ENCODE measurements around the gene ASB6. TPM values are rescaled to one million over a fixed set of nuclear protein-coding genes. Genes with fewer than 3 reads are reported as not detected.

Gene ASB6
- total RNA-seq, 2 donors from 2014 or later = 12.7 to 14.5 TPM

DNA sequence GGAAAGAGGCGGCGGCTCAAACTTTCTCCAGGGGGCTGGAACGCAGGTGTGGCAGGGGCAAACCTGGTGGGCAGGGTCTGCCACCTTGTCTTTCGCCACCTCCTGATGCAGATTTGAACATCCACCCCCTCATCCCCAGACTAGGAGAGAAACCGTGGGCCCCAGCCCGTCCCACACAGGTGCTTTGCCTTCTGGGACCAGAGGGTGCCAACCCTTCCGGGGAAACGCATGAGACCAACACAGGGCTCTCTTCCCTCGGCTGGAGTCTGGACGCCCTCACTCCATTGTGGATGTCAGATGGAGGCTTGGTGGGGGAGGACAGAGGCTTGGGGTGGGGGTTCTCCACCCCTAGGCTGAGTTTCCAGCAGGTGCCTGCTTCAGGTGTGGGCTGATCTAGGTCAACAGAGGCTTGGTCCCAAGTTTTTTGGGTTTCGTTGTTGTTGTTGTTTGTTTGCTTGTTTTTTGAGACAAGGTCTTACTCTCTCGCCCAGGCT, 30.6 kb downstream of the ASB6 start:
- TF ChIP-seq POLR2A (IDR thresholded peaks at IDR 0.05) = peak in 1 of 3 donors; percentile 31
- TF ChIP-seq, protein P1, sequence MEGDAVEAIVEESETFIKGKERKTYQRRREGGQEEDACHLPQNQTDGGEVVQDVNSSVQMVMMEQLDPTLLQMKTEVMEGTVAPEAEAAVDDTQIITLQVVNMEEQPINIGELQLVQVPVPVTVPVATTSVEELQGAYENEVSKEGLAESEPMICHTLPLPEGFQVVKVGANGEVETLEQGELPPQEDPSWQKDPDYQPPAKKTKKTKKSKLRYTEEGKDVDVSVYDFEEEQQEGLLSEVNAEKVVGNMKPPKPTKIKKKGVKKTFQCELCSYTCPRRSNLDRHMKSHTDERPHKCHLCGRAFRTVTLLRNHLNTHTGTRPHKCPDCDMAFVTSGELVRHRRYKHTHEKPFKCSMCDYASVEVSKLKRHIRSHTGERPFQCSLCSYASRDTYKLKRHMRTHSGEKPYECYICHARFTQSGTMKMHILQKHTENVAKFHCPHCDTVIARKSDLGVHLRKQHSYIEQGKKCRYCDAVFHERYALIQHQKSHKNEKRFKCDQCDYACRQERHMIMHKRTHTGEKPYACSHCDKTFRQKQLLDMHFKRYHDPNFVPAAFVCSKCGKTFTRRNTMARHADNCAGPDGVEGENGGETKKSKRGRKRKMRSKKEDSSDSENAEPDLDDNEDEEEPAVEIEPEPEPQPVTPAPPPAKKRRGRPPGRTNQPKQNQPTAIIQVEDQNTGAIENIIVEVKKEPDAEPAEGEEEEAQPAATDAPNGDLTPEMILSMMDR (IDR thresholded peaks at IDR 0.05) = no peak
- no peaks in the 10 kb centered on the region for H3K36me3 ChIP-seq (replicated peaks in 1 of 2; ENCODE audit: insufficient read depth in 1 of 2, low read depth in 2 of 2)
- no peaks in the 10 kb centered on the region for H3K9me3 ChIP-seq
- no peak overlapping the region for H3K4me3 ChIP-seq
- intact Hi-C loops (cut with DNase I) = loop anchor here (5.0 kb wide), 1 partner anchor 484 kb away; no protein-coding TSS in a partner anchor
- no peak for DNase-seq
- ATAC-seq = no peak
- H3K4me1 ChIP-seq = peaks cover 29% of the 10 kb centered on the region
- 15 to 17% methylated on average over 4 to 11 of the region's 12 CpGs for WGBS, 2 donors
- H3K27me3 ChIP-seq = no peaks in the 10 kb centered on the region
- peak overlapping the region; percentile 69 to 88 (median 83) for H3K27ac ChIP-seq

DNA sequence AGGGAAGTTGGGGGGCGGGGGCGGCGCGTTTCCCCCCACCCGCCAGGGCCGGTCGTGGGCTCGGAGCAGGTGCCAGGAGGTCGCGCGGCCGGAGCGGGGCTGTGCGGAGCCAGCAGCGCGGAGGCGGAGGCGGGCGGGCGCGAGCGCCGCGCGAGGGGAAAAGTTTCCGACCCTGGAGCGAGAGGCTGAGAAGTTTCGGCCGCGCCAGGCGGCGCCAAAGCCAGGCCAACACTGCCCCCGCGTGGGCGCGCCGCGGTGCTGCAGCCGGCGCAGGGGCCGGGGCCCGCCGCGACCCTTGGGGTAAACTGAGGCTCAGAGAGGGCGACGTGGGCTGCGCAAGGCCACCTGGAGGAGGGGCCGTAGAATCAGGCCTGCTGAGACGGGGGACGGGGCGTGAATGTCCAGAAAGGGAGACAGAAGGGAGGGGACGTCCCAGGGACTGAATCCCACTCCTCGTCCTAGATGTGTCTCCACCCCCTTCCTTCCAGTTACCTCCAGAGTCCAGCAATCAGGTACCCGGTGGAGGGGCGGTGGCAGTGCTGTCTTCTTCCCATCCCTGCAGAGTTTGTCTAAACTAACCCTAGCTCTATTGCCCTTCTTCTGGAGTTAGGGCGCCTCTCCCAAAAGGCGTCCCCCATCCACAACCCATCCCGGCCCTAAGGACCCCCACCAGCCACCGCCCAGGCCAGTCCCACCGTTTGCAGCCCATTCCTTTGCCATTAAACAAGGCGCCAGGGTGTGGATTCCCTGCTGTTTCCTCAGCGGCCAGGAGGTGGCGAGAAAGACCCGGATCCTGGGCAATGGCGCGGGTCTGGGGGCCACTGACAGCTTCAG, 31.3 kb downstream of the ASB6 start:
- TF ChIP-seq POLR2A (IDR thresholded peaks at IDR 0.05) = peak in 1 of 3 donors; percentile 34
- TF ChIP-seq, protein P1 (IDR thresholded peaks at IDR 0.05) = peak; percentile 58 to 99 (median 82)
- H3K4me1 ChIP-seq = peaks cover 29% of the 10 kb centered on the region
- intact Hi-C loops (cut with DNase I) = loop anchor here (5.0 kb wide), 1 partner anchor 483 kb away; no protein-coding TSS in a partner anchor
- peak overlapping the region; percentile 20 to 54 for H3K4me3 ChIP-seq
- peak overlapping the region; percentile 69 to 88 (median 83) for H3K27ac ChIP-seq
- no peaks in the 10 kb centered on the region for H3K27me3 ChIP-seq
- H3K36me3 ChIP-seq (replicated peaks in 1 of 2; ENCODE audit: insufficient read depth in 1 of 2, low read depth in 2 of 2) = no peaks in the 10 kb centered on the region
- 0% methylated on average over 30 to 66 of the region's 66 CpGs for WGBS, 2 donors
- ATAC-seq (peak; percentile 69), DNase-seq (peak; percentile 78 to 84 (median 82))
- no peaks in the 10 kb centered on the region for H3K9me3 ChIP-seq

DNA sequence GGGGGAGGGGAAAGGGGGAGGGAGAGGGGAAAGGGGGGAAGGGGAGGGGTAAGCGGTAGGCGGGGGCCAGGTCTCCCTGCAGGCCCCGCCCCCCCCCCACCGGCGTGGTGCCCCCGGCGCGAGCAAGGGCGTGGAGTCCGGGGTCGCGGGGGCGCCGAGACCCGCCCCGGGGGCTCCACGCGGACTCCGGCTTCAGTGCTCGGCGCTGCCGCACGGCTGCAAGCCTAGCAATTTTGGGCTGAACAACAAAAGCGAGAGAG, 31.8 kb downstream of the ASB6 start:
- Histone ChIP-seq H3K4me3 (peak overlapping the region; percentile 20 to 54), H3K4me1 (peaks cover 29% of the 10 kb centered on the region), H3K27me3 (no peaks in the 10 kb centered on the region), H3K9me3 (no peaks in the 10 kb centered on the region), H3K27ac (peak overlapping the region; percentile 69 to 88 (median 83)), H3K36me3 (replicated peaks in 1 of 2; ENCODE audit: insufficient read depth in 1 of 2, low read depth in 2 of 2) (no peaks in the 10 kb centered on the region)
- no peak for ATAC-seq
- 0 to 3% methylated on average over 12 of the region's 24 CpGs for WGBS, 2 donors
- DNase-seq = no peak
- TF ChIP-seq, protein P1 (IDR thresholded peaks at IDR 0.05) = no peak
- no peak for TF ChIP-seq POLR2A (IDR thresholded peaks at IDR 0.05)
- intact Hi-C loops (cut with DNase I) = loop anchor here (5.0 kb wide), 1 partner anchor 483 kb away; no protein-coding TSS in a partner anchor

DNA sequence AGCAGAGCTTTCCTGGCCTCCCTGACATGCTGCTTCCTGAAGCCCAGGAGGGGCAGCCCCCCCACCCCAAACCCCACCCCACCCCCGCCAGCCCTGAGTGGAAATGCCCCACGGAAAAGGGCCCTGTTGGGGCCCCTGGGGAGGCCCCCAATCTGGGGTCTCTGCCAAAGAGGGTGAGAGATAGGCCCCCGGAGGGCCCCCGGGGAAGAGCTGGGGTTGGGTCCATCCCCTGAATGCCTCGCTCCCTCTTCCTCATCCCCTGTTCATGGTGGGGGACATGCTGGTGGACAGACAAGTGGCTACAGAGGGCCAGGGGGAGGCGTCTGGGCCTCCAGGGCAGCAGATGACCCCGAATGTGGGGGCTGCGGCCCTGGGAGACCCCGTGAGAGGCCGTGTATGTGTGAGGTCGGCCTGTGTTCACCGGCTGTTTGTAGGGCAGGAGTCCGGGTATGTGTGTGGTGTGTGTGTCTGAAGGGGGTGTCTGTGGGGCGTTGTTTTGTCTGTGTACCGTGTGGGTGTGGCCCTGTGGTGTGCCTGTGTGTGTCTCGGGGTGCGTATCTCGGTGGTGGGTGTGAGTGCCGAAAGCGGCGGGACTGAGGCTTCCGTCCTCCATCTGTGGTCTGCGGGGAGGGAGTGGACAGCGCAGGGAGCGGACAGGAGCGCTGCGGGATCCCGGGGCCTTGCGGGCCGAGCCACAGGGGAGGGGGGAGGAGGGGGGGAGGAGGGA, 32.3 kb downstream of the ASB6 start:
- DNase-seq = peak in 2 of 4 donors; percentile 42 to 56
- no peak for ATAC-seq
- peaks cover 29% of the 10 kb centered on the region for H3K4me1 ChIP-seq
- no peak for TF ChIP-seq POLR2A (IDR thresholded peaks at IDR 0.05)
- TF ChIP-seq, protein P1 (IDR thresholded peaks at IDR 0.05) = no peak
- no peaks in the 10 kb centered on the region for H3K27me3 ChIP-seq
- H3K9me3 ChIP-seq = no peaks in the 10 kb centered on the region
- H3K36me3 ChIP-seq (replicated peaks in 1 of 2; ENCODE audit: insufficient read depth in 1 of 2, low read depth in 2 of 2) = no peaks in the 10 kb centered on the region
- intact Hi-C loops (cut with DNase I) = loop anchor here (5.0 to 10.0 kb wide), 2 partner anchors 105 to 482 kb away; no protein-coding TSS in a partner anchor
- peak overlapping the region; percentile 69 to 88 (median 83) for H3K27ac ChIP-seq
- H3K4me3 ChIP-seq = no peak overlapping the region
- 31 to 35% methylated on average over 8 to 23 of the region's 30 CpGs for WGBS, 2 donors

Measured in body of pancreas (tissue), 4 donors.